HepG2 (cell line): ENCODE measurements around the gene ESRRG.
"Not testable (repeated sequence)": the region's sequence is repeated elsewhere in the genome, so short reads cannot be mapped to it uniquely, and the experiment has no call there.

Source experiments
- POLR2A ChIP-seq, 2 experiments: IDR thresholded peaks; 2 replicates each; pipeline ENCODE4 v1.6.1; 2011; ENCODE audit warnings: low read depth in 2 of 2, low read length in 2 of 2, mild to moderate bottlenecking in 1 of 2, moderate library complexity in 1 of 2; ENCODE audit not compliant: insufficient read depth in 1 of 2
- PREB ChIP-seq: sonication (generic); formaldehyde crosslinking; IDR thresholded peaks from 2 replicates; pipeline ENCODE4 v1.4.0; 2020; ENCODE audit warnings: missing genetic modification reagents

GRCh38 chr1:216529851-216530250 is 193.4 kb downstream of the ESRRG start:
- not testable (repeated sequence) for TF ChIP-seq POLR2A (IDR thresholded peaks at IDR 0.05; ENCODE audit: insufficient read depth in 1 of 2, low read depth in 2 of 2, low read length in 2 of 2); PREB (CRISPR knock-in tag)
